K562 (cell line): ENCODE data around the gene PPP2R2D.

Experiments used
- EGR1 ChIP-seq: fragments of 450-650 bp; conservative IDR thresholded peaks from 2 replicates; pipeline ENCODE4 v1.6.1; 2017; ENCODE audit warnings: mild to moderate bottlenecking
- EZH2 ChIP-seq: IDR thresholded peaks from 2 replicates; pipeline ENCODE4 v1.6.1; 2012; ENCODE audit warnings: low read depth, mild to moderate bottlenecking, inconsistent platforms, low read length, borderline replicate concordance
- MXI1 ChIP-seq: IDR thresholded peaks from 2 replicates; pipeline ENCODE4 v1.6.1; 2011; ENCODE audit warnings: low read depth, mild to moderate bottlenecking, improper control_type of control experiment, low read length
- RBBP5 ChIP-seq: fragments of 200-600 bp; sonication (generic); IDR thresholded peaks from 2 replicates; pipeline ENCODE4 v1.6.1; 2012; ENCODE audit warnings: borderline replicate concordance, mild to moderate bottlenecking, low read length, control low read depth, inconsistent platforms; ENCODE audit not compliant: insufficient read depth, poor library complexity, severe bottlenecking
- SIRT6 ChIP-seq: IDR thresholded peaks from one replicate; pipeline ENCODE4 v1.6.1; 2012; ENCODE audit warnings: low read depth, mild to moderate bottlenecking, control low read depth, inconsistent platforms, low read length, moderate library complexity
- TBP ChIP-seq: optimal IDR thresholded peaks from 2 replicates; pipeline ENCODE3; 2011; ENCODE audit warnings: low read depth, low read length, improper control_type of control experiment
- ZBTB17 ChIP-seq: fragments of 450-650 bp; formaldehyde crosslinking; IDR thresholded peaks from 2 replicates; pipeline ENCODE4 v1.4.0; 2020; ENCODE audit warnings: mild to moderate bottlenecking
- ZNF436 ChIP-seq: fragments of 250-450, 450-650 bp; sonication (Bioruptor Pico); formaldehyde crosslinking; IDR thresholded peaks from 2 replicates; pipeline ENCODE4 v1.7.0; 2020; ENCODE audit warnings: mild to moderate bottlenecking
- TF ChIP-seq, protein P1 (sequence below): IDR thresholded peaks from 2 replicates; pipeline ENCODE4 v1.6.1; 2016; ENCODE audit warnings: missing genetic modification characterization, missing compliant biosample characterization
- TF ChIP-seq, protein P2 (sequence below): fragments of 250-450 bp; sonication (Bioruptor Pico); IDR thresholded peaks from 2 replicates; pipeline ENCODE4 v1.5.0; 2021
- TF ChIP-seq, protein P3 (sequence below): sonication (generic); formaldehyde crosslinking; IDR thresholded peaks from 2 replicates; pipeline ENCODE4 v1.5.0; 2020; ENCODE audit warnings: missing genetic modification reagents

DNA sequence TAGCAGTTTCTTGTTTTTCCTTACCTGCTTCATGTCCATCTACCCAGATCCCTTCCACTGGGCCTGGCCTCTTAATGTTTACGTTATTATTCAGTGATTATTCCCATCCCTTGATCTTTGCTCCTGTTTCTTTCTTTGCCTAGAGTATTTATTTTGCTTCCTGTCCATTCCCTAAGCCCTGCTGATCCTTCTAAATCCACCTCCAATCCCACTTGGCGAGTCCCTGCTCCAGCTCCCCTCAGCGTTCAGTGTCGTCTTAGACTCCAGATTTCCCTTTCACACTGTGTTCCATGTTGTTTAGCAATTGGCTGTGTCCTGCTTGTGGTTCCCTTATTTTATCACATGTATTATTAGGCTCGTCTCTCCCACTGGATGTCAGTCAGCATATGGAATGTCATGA lies 7.3 kb downstream of the PPP2R2D start:
- TF ChIP-seq ZBTB17 (CRISPR knock-in tag) (no peak), EGR1 (no peak), RBBP5 (no peak), MXI1 (no peak), SIRT6 (no peak), ZNF436 (CRISPR knock-in tag) (no peak), TBP (no peak), EZH2 (no peak)
- TF ChIP-seq, protein P1, sequence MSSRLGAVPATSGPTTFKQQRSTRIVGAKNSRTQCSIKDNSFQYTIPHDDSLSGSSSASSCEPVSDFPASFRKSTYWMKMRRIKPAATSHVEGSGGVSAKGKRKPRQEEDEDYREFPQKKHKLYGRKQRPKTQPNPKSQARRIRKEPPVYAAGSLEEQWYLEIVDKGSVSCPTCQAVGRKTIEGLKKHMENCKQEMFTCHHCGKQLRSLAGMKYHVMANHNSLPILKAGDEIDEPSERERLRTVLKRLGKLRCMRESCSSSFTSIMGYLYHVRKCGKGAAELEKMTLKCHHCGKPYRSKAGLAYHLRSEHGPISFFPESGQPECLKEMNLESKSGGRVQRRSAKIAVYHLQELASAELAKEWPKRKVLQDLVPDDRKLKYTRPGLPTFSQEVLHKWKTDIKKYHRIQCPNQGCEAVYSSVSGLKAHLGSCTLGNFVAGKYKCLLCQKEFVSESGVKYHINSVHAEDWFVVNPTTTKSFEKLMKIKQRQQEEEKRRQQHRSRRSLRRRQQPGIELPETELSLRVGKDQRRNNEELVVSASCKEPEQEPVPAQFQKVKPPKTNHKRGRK (tag), result no peak
- TF ChIP-seq, protein P2, sequence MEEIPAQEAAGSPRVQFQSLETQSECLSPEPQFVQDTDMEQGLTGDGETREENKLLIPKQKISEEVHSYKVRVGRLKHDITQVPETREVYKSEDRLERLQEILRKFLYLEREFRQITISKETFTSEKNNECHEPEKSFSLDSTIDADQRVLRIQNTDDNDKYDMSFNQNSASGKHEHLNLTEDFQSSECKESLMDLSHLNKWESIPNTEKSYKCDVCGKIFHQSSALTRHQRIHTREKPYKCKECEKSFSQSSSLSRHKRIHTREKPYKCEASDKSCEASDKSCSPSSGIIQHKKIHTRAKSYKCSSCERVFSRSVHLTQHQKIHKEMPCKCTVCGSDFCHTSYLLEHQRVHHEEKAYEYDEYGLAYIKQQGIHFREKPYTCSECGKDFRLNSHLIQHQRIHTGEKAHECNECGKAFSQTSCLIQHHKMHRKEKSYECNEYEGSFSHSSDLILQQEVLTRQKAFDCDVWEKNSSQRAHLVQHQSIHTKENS (CRISPR knock-in tag), result no peak
- TF ChIP-seq, protein P3, sequence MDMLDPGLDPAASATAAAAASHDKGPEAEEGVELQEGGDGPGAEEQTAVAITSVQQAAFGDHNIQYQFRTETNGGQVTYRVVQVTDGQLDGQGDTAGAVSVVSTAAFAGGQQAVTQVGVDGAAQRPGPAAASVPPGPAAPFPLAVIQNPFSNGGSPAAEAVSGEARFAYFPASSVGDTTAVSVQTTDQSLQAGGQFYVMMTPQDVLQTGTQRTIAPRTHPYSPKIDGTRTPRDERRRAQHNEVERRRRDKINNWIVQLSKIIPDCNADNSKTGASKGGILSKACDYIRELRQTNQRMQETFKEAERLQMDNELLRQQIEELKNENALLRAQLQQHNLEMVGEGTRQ (CRISPR knock-in tag), result no peak
